ENCODE measurements around the gene PTPN3.
A peak's percentile ranks its signal among the peaks of the same experiment; 100 is the strongest.
"Not testable (repeated sequence)": the region's sequence is repeated elsewhere in the genome, so short reads cannot be mapped to it uniquely, and the experiment has no call there.

Gene PTPN3

DNA sequence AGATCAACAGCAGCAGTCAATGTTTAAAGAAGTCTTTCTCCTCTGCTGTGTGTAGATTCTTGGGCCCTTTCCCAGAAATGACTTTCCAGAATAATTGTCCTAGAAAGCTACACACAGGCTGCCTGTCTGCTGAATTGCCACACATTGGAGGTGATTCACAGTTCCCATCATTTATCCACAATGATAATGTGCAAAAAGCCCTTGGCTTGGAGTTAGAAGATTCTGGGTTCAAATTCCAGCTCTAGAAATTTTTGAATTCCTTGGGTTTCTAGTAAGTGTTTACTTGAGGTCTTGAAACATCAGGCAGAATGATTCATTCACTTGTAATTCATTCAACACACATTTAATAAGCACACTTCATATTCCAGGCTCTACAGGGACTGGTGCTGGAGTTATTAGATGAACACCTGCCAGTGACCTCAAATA is 148.7 kb downstream of the PTPN3 start:
- peak; percentile 95 for DNase-seq (ENCODE audit: low read depth)
- H3K4me3 ChIP-seq (ENCODE audit: low read length): no peak overlapping the region
- TF ChIP-seq, protein P1, sequence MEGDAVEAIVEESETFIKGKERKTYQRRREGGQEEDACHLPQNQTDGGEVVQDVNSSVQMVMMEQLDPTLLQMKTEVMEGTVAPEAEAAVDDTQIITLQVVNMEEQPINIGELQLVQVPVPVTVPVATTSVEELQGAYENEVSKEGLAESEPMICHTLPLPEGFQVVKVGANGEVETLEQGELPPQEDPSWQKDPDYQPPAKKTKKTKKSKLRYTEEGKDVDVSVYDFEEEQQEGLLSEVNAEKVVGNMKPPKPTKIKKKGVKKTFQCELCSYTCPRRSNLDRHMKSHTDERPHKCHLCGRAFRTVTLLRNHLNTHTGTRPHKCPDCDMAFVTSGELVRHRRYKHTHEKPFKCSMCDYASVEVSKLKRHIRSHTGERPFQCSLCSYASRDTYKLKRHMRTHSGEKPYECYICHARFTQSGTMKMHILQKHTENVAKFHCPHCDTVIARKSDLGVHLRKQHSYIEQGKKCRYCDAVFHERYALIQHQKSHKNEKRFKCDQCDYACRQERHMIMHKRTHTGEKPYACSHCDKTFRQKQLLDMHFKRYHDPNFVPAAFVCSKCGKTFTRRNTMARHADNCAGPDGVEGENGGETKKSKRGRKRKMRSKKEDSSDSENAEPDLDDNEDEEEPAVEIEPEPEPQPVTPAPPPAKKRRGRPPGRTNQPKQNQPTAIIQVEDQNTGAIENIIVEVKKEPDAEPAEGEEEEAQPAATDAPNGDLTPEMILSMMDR (conservative IDR thresholded peaks at IDR 0.05; ENCODE audit: low read length): no peak

DNA sequence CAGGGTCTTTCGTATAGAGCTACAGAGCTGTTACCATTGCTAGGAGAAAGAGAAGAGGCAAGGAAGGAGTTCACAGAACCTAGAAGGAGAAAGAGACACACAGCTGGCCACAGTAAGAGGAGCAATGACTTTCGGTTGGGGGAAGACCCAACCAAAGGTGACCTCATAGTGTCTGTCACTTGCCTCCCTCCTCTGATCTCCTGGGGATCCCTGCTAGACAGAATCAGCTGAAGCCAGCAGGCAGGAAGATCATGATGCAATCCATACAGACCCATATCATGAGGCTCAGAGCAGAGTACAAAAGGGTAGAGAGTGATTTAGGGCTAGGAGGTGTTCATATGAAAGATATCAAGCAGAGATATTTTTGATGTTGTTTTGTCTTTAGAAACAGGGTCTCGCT is 151.2 kb downstream of the PTPN3 start:
- DNase-seq (ENCODE audit: low read depth): no peak
- H3K4me3 ChIP-seq (ENCODE audit: low read length): no peak overlapping the region
- TF ChIP-seq, protein P1 (conservative IDR thresholded peaks at IDR 0.05; ENCODE audit: low read length): no peak

DNA sequence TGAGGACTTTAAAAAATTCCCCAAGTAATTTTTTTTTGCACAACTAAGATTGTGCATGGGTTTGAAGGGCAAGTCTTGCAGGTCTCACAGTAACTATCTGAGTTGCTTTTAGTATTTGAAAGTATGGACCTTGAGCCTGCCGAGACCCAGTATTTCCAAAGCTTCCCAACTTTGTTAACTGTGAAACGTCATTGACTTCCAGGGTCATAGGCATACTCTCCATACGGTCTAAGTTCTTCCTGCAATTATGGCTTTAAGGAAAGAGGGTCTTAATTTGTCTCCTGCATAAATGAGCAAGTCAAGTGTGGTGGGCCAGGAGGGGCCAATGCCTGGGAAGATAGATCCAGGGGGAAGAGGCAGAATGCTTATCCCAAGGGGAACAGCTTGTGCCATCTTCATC is 153.2 kb downstream of the PTPN3 start:
- TF ChIP-seq, protein P1 (conservative IDR thresholded peaks at IDR 0.05; ENCODE audit: low read length): no peak
- no peak for DNase-seq (ENCODE audit: low read depth)
- H3K4me3 ChIP-seq (ENCODE audit: low read length): no peak overlapping the region

DNA sequence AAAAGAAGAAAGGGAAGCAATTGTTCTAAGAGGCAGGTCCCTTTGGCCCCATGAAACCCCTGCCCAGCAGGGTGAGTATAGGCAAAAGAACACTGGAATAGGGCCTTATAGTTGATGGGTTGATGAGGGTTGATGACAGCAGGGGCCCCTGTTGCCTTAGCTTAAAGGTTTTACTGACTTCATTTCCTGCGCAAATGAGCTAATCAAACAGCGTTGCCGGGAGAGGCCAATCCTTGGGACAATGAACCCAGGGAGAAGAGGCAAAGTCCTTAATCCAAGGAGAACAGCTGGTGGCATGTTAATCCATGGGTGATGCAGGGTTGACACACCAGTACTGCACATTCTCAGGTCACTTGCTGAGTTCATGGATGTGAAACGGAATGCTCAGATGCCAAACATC is 155.2 kb downstream of the PTPN3 start:
- TF ChIP-seq, protein P1 (conservative IDR thresholded peaks at IDR 0.05; ENCODE audit: low read length): no peak
- no peak overlapping the region for H3K4me3 ChIP-seq (ENCODE audit: low read length)
- DNase-seq (ENCODE audit: low read depth): no peak

DNA sequence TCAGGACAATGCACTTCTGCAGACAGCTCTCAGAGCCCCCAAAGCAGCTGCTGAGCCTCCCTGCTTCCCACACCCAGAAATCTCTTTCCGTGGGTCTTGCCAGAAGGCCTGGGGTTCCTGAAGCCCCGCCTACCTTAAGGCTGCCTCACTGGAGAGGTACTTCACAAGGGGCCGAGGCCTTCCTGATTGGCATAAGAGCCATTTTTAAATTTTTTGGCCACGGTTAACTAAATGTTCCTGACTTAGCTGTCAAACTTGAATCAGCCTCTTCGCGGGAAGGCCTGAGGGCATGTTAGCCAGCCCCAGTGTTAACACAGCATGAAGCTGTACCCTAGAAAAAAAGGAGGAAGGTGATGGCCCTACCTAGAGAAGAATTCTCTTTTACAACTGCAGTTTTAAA is 156.5 kb downstream of the PTPN3 start:
- TF ChIP-seq, protein P1 (conservative IDR thresholded peaks at IDR 0.05; ENCODE audit: low read length): no peak
- DNase-seq (ENCODE audit: low read depth): no peak
- H3K4me3 ChIP-seq (ENCODE audit: low read length): no peak overlapping the region

DNA sequence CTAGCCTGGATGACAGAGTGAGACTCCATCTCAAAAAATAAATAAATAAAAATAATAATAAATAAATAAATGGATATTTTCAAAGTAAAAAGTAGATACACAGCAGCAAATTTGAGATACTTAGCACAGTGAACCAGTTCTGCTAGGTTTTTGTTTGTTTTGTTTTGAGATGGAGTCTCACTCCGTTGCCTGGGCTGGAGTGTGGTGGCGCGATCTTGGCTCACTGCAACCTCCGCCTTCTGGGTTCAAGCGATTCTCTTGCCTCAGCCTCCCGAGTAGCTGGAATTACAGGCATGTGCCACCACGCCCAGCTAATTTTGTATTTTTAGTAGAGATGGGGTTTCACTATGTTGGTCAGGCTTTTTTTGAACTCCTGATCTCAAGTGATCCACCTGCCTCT is 157.1 kb downstream of the PTPN3 start:
- DNase-seq (ENCODE audit: low read depth); H3K4me3 ChIP-seq (ENCODE audit: low read length): not testable (repeated sequence)

DNA sequence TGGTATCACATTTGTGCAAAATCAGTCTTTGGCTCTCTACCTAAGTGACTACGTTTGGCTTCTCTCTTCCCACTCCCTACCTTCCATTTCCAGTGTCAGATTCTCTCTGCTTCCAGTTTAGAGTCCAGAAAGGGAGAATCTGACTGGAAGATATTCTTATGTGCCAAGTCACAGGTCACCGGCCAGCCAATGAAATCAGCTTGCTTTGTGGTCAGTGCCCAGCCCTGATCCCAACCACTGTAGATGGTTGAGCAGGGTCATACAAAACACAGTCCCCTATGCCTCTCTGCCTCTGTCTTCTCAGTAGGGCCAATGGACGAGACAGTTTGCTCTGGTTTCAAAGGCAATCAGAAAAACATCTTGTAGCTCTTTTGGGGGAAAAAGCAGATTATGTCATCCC is 161.7 kb downstream of the PTPN3 start:
- DNase-seq (ENCODE audit: low read depth): no peak
- TF ChIP-seq, protein P1 (conservative IDR thresholded peaks at IDR 0.05; ENCODE audit: low read length): no peak
- no peak overlapping the region for H3K4me3 ChIP-seq (ENCODE audit: low read length)

DNA sequence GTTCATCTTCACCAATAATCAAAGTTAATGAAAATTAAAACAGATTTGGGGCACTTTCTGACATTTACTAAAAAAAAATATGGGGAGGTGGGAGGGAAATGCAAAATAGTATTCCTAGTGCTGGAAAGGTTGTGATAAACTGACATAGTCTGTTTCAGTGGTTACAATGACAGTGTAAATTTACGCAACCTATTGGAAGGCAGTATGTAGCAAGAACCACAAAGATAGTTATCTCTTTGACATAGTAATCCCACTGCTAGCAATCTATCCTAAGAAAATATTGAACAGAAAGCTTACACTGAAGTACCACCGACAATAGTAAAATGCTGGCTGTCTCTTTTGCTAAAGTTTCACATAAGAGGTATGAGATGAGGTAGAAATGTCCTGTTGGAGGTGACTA is 162.2 kb downstream of the PTPN3 start:
- TF ChIP-seq, protein P1 (conservative IDR thresholded peaks at IDR 0.05; ENCODE audit: low read length): no peak
- DNase-seq (ENCODE audit: low read depth): no peak
- H3K4me3 ChIP-seq (ENCODE audit: low read length): no peak overlapping the region
